ENCODE data around the gene NIT1.

DNA sequence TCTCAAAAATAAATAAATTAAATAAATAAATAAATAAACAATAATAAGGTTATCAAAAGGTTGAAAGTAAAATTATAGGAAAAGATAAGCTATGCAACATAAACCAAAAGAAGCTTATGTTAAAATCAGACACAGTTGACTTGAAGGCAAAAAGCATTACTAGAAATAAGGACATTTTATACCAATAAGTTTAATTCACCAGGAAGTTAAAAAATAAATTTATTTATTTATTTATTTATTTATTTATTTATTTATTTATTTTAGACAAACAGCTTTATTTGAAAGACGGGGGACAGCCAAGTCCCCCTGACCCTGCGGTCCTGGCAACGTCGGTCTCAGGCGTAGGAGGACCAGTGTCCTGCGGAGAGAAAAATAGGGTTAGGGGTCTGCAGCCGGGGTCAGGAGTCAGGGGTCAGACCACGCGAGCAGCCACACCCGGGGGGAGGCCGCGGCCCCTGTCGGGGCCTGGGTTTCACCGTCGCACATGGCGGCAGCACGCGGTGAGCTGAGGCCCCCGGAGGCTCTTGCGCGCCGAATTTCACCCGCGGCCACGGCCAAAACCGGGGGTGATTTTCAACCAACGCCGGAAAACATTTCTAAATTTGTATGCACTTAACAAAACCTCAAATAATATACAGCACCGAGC is 23.0 kb downstream of the NIT1 start:
- TF ChIP-seq, protein P1, sequence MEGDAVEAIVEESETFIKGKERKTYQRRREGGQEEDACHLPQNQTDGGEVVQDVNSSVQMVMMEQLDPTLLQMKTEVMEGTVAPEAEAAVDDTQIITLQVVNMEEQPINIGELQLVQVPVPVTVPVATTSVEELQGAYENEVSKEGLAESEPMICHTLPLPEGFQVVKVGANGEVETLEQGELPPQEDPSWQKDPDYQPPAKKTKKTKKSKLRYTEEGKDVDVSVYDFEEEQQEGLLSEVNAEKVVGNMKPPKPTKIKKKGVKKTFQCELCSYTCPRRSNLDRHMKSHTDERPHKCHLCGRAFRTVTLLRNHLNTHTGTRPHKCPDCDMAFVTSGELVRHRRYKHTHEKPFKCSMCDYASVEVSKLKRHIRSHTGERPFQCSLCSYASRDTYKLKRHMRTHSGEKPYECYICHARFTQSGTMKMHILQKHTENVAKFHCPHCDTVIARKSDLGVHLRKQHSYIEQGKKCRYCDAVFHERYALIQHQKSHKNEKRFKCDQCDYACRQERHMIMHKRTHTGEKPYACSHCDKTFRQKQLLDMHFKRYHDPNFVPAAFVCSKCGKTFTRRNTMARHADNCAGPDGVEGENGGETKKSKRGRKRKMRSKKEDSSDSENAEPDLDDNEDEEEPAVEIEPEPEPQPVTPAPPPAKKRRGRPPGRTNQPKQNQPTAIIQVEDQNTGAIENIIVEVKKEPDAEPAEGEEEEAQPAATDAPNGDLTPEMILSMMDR (IDR thresholded peaks at IDR 0.05): no peak
- TF ChIP-seq POLR2A (IDR thresholded peaks at IDR 0.05): no peak

Data from thyroid gland (tissue), 4 donors.